OCI-LY1 (cell line): Measurements from ENCODE around the gene PRKG1.

ENCODE experiments used
- H2AFZ ChIP-seq: fragments of 200-600 bp; sonication (generic), shearing (Covaris generic); 2 replicates; pipeline ENCODE4 v1.6.0; 2014; ENCODE audit warnings: antibody characterized with exemption, mild to moderate bottlenecking, low read length
- H3F3A ChIP-seq: fragments of 200-600 bp; sonication (generic), shearing (Covaris generic); 2 replicates; pipeline ENCODE4 v1.6.0; 2014; ENCODE audit warnings: mild to moderate bottlenecking, antibody characterized with exemption, low read length, moderate library complexity; ENCODE audit not compliant: insufficient read depth
- H3K27ac ChIP-seq: fragments of 200-600 bp; sonication (generic); 2 replicates; pipeline ENCODE4 v1.5.1; 2014; ENCODE audit warnings: low read length, mixed run types, mild to moderate bottlenecking, low read depth; ENCODE audit not compliant: poor library complexity, severe bottlenecking
- H3K27me3 ChIP-seq: fragments of 200-600 bp; sonication (generic); 2 replicates; pipeline ENCODE4 v1.6.0; 2014; ENCODE audit warnings: antibody characterized with exemption, mild to moderate bottlenecking, low read length, moderate library complexity; ENCODE audit not compliant: insufficient read depth
- H3K36me3 ChIP-seq: fragments of 200-600 bp; sonication (generic); 2 replicates; pipeline ENCODE4 v1.6.1; 2014; ENCODE audit warnings: mild to moderate bottlenecking, antibody characterized with exemption, low read length, moderate library complexity, mixed read lengths; ENCODE audit not compliant: insufficient read depth
- H3K4me1 ChIP-seq: fragments of 200-600 bp; sonication (generic); 2 replicates; pipeline ENCODE4 v1.5.1; 2014; ENCODE audit warnings: mild to moderate bottlenecking, low read length, moderate library complexity; ENCODE audit not compliant: insufficient read depth, severe bottlenecking
- H3K4me2 ChIP-seq: fragments of 200-600 bp; sonication (generic), shearing (Covaris generic); 2 replicates; pipeline ENCODE4 v1.6.1; 2014; ENCODE audit warnings: low read length
- H3K4me3 ChIP-seq: fragments of 200-600 bp; sonication (generic); 2 replicates; pipeline ENCODE4 v1.5.1; 2014; ENCODE audit warnings: low read length, low read depth, mild to moderate bottlenecking, mixed read lengths; ENCODE audit not compliant: poor library complexity, severe bottlenecking
- H3K79me2 ChIP-seq: fragments of 200-600 bp; shearing (Covaris generic); 2 replicates; pipeline ENCODE4 v1.6.1; 2016; ENCODE audit warnings: mixed run types, low read length, mixed read lengths; ENCODE audit not compliant: insufficient read depth
- H3K9ac ChIP-seq: fragments of 200-600 bp; sonication (generic), shearing (Covaris generic); 2 replicates; pipeline ENCODE4 v1.6.1; 2014; ENCODE audit warnings: mild to moderate bottlenecking, low read length, mixed read lengths
- H3K9me2 ChIP-seq: fragments of 200-600 bp; sonication (generic), shearing (Covaris generic); 2 replicates; pipeline ENCODE4 v1.6.1; 2014; ENCODE audit warnings: low read depth, mild to moderate bottlenecking, low read length, mixed read lengths
- H3K9me3 ChIP-seq: fragments of 200-600 bp; shearing (Covaris generic); 2 replicates; pipeline ENCODE4 v1.6.1; 2014; ENCODE audit warnings: low read length, mixed read lengths
- H4K20me1 ChIP-seq: fragments of 200-600 bp; sonication (generic), shearing (Covaris generic); 2 replicates; pipeline ENCODE4 v1.6.0; 2016; ENCODE audit warnings: mild to moderate bottlenecking, low read length; ENCODE audit not compliant: insufficient read depth
- EZH2 ChIP-seq: fragments of 200-600 bp; sonication (generic), shearing (Covaris generic); IDR thresholded peaks from 2 replicates; pipeline ENCODE4 v1.8.0; 2017; ENCODE audit warnings: borderline replicate concordance, mixed run types, mild to moderate bottlenecking, antibody characterized with exemption, low read length, moderate library complexity, mixed read lengths
- TF ChIP-seq, protein P1 (sequence below): fragments of 200-600 bp; sonication (generic), shearing (Covaris generic); IDR thresholded peaks from 2 replicates; pipeline ENCODE4 v1.5.1; 2017; ENCODE audit warnings: mild to moderate bottlenecking, antibody characterized with exemption, low read length, moderate library complexity, mixed read lengths

PRKG1 gene

DNA sequence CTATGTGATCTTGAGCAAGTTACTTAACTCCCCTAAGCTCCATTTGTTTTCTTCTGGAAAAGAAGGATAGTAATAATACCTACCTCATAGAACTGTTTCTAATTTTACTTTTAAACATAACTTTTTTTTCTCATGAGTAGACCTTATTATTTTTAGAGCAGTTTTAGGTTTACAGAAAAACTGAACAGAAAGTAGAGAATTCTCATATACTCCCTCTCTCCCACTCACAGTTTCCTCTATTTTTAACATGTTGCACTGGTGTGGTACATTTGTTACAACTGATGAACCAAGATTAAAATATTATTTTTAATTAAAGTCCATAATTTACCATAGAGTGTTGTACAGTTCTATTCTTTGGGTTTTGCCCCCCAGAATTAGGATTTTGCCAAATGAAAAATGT lies 846.4 kb downstream of the PRKG1 start:
- Histone ChIP-seq H3K27me3 (no peaks in the 10 kb centered on the region), H3K9me2 (no peaks in the 10 kb centered on the region), H3K4me2 (no peak overlapping the region), H2AFZ (no peak overlapping the region), H4K20me1 (no peaks in the 10 kb centered on the region), H3K27ac (no peak overlapping the region), H3K9me3 (no peaks in the 10 kb centered on the region), H3K36me3 (no peaks in the 10 kb centered on the region), H3K79me2 (no peaks in the 10 kb centered on the region), H3F3A (no peaks in the 10 kb centered on the region), H3K9ac (no peak overlapping the region), H3K4me1 (no peaks in the 10 kb centered on the region), H3K4me3 (no peak overlapping the region)
- TF ChIP-seq EZH2, result no peak
- TF ChIP-seq, protein P1, sequence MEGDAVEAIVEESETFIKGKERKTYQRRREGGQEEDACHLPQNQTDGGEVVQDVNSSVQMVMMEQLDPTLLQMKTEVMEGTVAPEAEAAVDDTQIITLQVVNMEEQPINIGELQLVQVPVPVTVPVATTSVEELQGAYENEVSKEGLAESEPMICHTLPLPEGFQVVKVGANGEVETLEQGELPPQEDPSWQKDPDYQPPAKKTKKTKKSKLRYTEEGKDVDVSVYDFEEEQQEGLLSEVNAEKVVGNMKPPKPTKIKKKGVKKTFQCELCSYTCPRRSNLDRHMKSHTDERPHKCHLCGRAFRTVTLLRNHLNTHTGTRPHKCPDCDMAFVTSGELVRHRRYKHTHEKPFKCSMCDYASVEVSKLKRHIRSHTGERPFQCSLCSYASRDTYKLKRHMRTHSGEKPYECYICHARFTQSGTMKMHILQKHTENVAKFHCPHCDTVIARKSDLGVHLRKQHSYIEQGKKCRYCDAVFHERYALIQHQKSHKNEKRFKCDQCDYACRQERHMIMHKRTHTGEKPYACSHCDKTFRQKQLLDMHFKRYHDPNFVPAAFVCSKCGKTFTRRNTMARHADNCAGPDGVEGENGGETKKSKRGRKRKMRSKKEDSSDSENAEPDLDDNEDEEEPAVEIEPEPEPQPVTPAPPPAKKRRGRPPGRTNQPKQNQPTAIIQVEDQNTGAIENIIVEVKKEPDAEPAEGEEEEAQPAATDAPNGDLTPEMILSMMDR, result no peak

DNA sequence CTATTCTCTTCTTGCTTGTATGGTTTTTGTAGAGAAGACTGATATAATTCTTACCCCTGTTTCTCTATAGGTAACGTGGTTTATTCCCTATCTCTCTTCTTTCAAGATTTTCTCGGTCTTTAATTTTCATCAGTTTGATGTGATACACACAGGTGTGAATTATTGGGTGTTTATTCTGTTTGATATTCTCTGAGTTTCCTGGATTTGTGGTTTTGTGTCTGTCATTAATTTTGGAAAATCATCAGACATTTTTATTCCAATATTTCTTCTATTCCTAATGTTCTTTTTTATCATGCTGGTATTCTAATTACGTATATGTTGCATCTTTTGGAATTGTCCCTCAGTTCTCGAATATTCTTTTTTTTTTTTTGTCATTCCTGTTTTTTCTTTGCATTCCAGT lies 850.1 kb downstream of the PRKG1 start:
- H3K4me1 ChIP-seq, result no peaks in the 10 kb centered on the region
- H2AFZ ChIP-seq, result no peak overlapping the region
- H3K4me3 ChIP-seq, result no peak overlapping the region
- no peak overlapping the region for H3K9ac ChIP-seq
- no peaks in the 10 kb centered on the region for H3K36me3 ChIP-seq
- no peak for TF ChIP-seq EZH2
- TF ChIP-seq, protein P1, result no peak
- H3K9me2 ChIP-seq, result no peaks in the 10 kb centered on the region
- no peaks in the 10 kb centered on the region for H3K27me3 ChIP-seq
- H3K4me2 ChIP-seq, result no peak overlapping the region
- no peak overlapping the region for H3K27ac ChIP-seq
- H3F3A ChIP-seq, result no peaks in the 10 kb centered on the region
- no peaks in the 10 kb centered on the region for H4K20me1 ChIP-seq
- no peaks in the 10 kb centered on the region for H3K79me2 ChIP-seq
- H3K9me3 ChIP-seq, result no peaks in the 10 kb centered on the region

DNA sequence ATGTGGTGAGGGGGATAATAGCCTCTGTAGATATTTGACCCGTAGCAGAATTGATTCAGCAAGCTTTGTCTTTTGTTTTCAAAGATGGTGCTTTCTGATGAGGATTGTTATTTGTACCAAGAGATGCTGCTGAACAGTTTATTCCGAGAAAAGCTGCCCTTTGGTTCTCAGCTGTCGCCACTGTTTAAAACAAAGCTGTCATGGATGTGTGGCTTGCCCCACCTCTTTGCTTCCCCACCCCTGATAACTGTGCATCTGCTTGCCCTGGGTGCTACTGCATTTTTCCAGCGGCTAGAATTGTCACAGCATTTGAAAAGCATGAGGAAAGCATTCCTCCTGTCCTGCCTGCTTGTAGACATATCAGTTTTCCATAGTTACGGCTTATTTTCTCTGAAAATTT lies 852.0 kb downstream of the PRKG1 start:
- Histone ChIP-seq H3K9ac (no peak overlapping the region), H3K27me3 (no peaks in the 10 kb centered on the region), H3K4me3 (no peak overlapping the region), H3K4me2 (no peak overlapping the region), H3K79me2 (no peaks in the 10 kb centered on the region), H3K9me2 (no peaks in the 10 kb centered on the region), H3K27ac (no peak overlapping the region), H3K36me3 (no peaks in the 10 kb centered on the region), H4K20me1 (no peaks in the 10 kb centered on the region), H3K9me3 (no peaks in the 10 kb centered on the region), H3K4me1 (no peaks in the 10 kb centered on the region), H2AFZ (no peak overlapping the region), H3F3A (no peaks in the 10 kb centered on the region)
- no peak for TF ChIP-seq EZH2
- TF ChIP-seq, protein P1, result no peak
